COLO668 (cell line): Measurements from ENCODE around the gene COPS3.

Source experiments
- DNase-seq: peaks from one replicate; lab custom pipeline; 2025; ENCODE audit not compliant: unreplicated experiment; lab: John Stamatoyannopoulos, UW

Gene COPS3

GRCh38 chr17:17246879-17247278 lies 34.2 kb downstream of the COPS3 start:
- no peak for DNase-seq

- DNase-seq: no peak
Measured at GRCh38 chr17:17243163-17243562, 37.9 kb downstream of the COPS3 start.

- DNase-seq: no peak
Measured at GRCh38 chr17:17242246-17242645, 38.8 kb downstream of the COPS3 start.

GRCh38 chr17:17241656-17242055 lies 39.4 kb downstream of the COPS3 start:
- no peak for DNase-seq

- DNase-seq: no peak
Measured at GRCh38 chr17:17239832-17240231, 41.2 kb downstream of the COPS3 start.

- DNase-seq: peak; percentile 83
Measured at GRCh38 chr17:17237026-17237799, 43.8 kb downstream of the COPS3 start, which contains the start of gene FLCN. Gene FLCN, minus strand, starts transcription at chr17:17237168. Its CDS starts 9,031 bp downstream, at chr17:17228137.

GRCh38 chr17:17236295-17237025 lies 44.6 kb downstream of the COPS3 start:
- peak; percentile 12 for DNase-seq

- DNase-seq: peak; percentile 40
Measured at GRCh38 chr17:17235212-17236174, 45.6 kb downstream of the COPS3 start.

GRCh38 chr17:17232303-17232621 lies 48.8 kb downstream of the COPS3 start:
- DNase-seq: no peak

GRCh38 chr17:17231621-17232302 lies 49.3 kb downstream of the COPS3 start:
- no peak for DNase-seq

- DNase-seq: no peak
Measured at GRCh38 chr17:17229416-17230384, 51.3 kb downstream of the COPS3 start.

GRCh38 chr17:17228521-17229279 lies 52.3 kb downstream of the COPS3 start:
- no peak for DNase-seq

GRCh38 chr17:17227608-17228520 lies 53.2 kb downstream of the COPS3 start:
- DNase-seq: no peak

- DNase-seq: no peak
Measured at GRCh38 chr17:17226451-17227265, 54.4 kb downstream of the COPS3 start.

GRCh38 chr17:17225901-17226300 lies 55.1 kb downstream of the COPS3 start:
- no peak for DNase-seq

- DNase-seq: no peak
Measured at GRCh38 chr17:17224137-17224536, 56.9 kb downstream of the COPS3 start.

GRCh38 chr17:17223736-17224135 lies 57.3 kb downstream of the COPS3 start:
- DNase-seq: no peak
